PC-3 (cell line): ENCODE measurements around the gene CACNA1S. TPM values are rescaled to one million over a fixed set of nuclear protein-coding genes. Genes with fewer than 3 reads are reported as not detected.

Source experiments
- ATAC-seq: fragments of 200-7000 bp; cut with Tn5 transposase; 2 replicates; pipeline ENCODE4 v1.9.1; 2020; ENCODE audit warnings: mild to moderate bottlenecking, moderate library complexity
- BruUV-seq: library from RNA; stranded (reverse); fragments of 400-500 nt; replicated peaks from 2 replicates; lab custom pipeline; 2021; lab: Mats Ljungman, UMichigan
- CTCF ChIA-PET: fragments of 300-600 bp; sonication (Branson Sonifier 250); formaldehyde crosslinking; loops from one replicate; lab custom pipeline; 2022; ENCODE audit warnings: antibody characterized with exemption; lab: Charles Lee
- POLR2A ChIA-PET: fragments of 300-600 bp; sonication (Branson Sonifier 250); formaldehyde crosslinking; loops from one replicate; lab custom pipeline; 2022; ENCODE audit warnings: antibody characterized with exemption; ENCODE audit not compliant: unreplicated experiment; lab: Charles Lee
- DNase-seq: peaks from one replicate; pipeline ENCODE4 v3.0.0-alpha.2; 2015
- H2AFZ ChIP-seq: fragments of 300-600 bp; sonication (generic); 2 replicates; pipeline ENCODE4 v1.6.0; 2016; ENCODE audit warnings: antibody characterized with exemption, low read length
- H3F3A ChIP-seq: fragments of 300-600 bp; sonication (generic); one replicate; pipeline ENCODE4 v1.6.0; 2017; ENCODE audit warnings: antibody characterized with exemption, low read length, control low read depth, mild to moderate bottlenecking; ENCODE audit not compliant: unreplicated experiment
- H3K27ac ChIP-seq: fragments of 300-600 bp; sonication (generic); 2 replicates; pipeline ENCODE4 v1.5.1; 2016; ENCODE audit warnings: mild to moderate bottlenecking, low read length
- H3K27me3 ChIP-seq: fragments of 300-600 bp; sonication (generic); 2 replicates; pipeline ENCODE4 v1.6.1; 2016; ENCODE audit warnings: low read length, mixed read lengths
- H3K36me3 ChIP-seq: fragments of 300-600 bp; sonication (generic); 2 replicates; pipeline ENCODE4 v1.6.1; 2016; ENCODE audit warnings: low read depth, mixed run types, low read length, mixed read lengths
- H3K4me1 ChIP-seq: fragments of 300-600 bp; sonication (generic); 2 replicates; pipeline ENCODE4 v1.5.1; 2016; ENCODE audit warnings: low read length; ENCODE audit not compliant: insufficient read depth
- H3K4me2 ChIP-seq: fragments of 300-600 bp; sonication (generic); 2 replicates; pipeline ENCODE4 v1.6.0; 2016; ENCODE audit warnings: low read length
- H3K4me3 ChIP-seq: fragments of 300-600 bp; sonication (generic); 2 replicates; pipeline ENCODE4 v1.5.1; 2016; ENCODE audit warnings: mild to moderate bottlenecking, low read length, mixed read lengths
- H3K79me2 ChIP-seq: fragments of 300-600 bp; sonication (generic); 2 replicates; pipeline ENCODE4 v1.6.1; 2017; ENCODE audit warnings: low read length, mixed read lengths
- H3K9ac ChIP-seq: fragments of 300-600 bp; sonication (generic); 2 replicates; pipeline ENCODE4 v1.6.0; 2016; ENCODE audit warnings: mild to moderate bottlenecking, low read length
- H3K9me2 ChIP-seq: fragments of 300-600 bp; sonication (generic); replicated peaks from 2 replicates; pipeline ENCODE4 v1.6.1; 2016; ENCODE audit warnings: mixed run types, low read length, mixed read lengths
- H3K9me3 ChIP-seq: fragments of 300-600 bp; sonication (generic); 2 replicates; pipeline ENCODE4 v1.6.1; 2016; ENCODE audit warnings: low read length, mixed read lengths
- H4K20me1 ChIP-seq: fragments of 300-600 bp; sonication (generic); 2 replicates; pipeline ENCODE4 v1.6.1; 2016; ENCODE audit warnings: low read length, mixed read lengths
- EZH2 ChIP-seq: fragments of 300-600 bp; sonication (generic); IDR thresholded peaks from one replicate; pipeline ENCODE4 v1.6.1; 2017; ENCODE audit warnings: antibody characterized with exemption, mild to moderate bottlenecking, low read length; ENCODE audit not compliant: unreplicated experiment
- EZH2phosphoT487 ChIP-seq: fragments of 300-600 bp; sonication (generic); IDR thresholded peaks from 2 replicates; pipeline ENCODE4 v1.6.1; 2018; ENCODE audit warnings: mild to moderate bottlenecking, antibody characterized with exemption, low read length, borderline replicate concordance
- intact Hi-C: fragments of 100-400 bp; cut with micrococcal nuclease; formaldehyde crosslinking; loops from 2 replicates; pipeline ENCODE4 v1.9.0; 2023
- total RNA-seq: library from RNA; depleted of rRNA; stranded (reverse); fragments of >200 nt; gene quantifications from 2 replicates; pipeline ENCODE4 v1.2.3, GENCODE V29; 2014
- TF ChIP-seq, protein P1 (sequence below): fragments of 300-600 bp; sonication (generic); conservative IDR thresholded peaks from 2 replicates; pipeline ENCODE4 v1.5.1; 2017; ENCODE audit warnings: antibody characterized with exemption, low read depth, mild to moderate bottlenecking, low read length

CACNA1S gene
- total RNA-seq, 1 experiment from 2014 or later, result not detected

DNA sequence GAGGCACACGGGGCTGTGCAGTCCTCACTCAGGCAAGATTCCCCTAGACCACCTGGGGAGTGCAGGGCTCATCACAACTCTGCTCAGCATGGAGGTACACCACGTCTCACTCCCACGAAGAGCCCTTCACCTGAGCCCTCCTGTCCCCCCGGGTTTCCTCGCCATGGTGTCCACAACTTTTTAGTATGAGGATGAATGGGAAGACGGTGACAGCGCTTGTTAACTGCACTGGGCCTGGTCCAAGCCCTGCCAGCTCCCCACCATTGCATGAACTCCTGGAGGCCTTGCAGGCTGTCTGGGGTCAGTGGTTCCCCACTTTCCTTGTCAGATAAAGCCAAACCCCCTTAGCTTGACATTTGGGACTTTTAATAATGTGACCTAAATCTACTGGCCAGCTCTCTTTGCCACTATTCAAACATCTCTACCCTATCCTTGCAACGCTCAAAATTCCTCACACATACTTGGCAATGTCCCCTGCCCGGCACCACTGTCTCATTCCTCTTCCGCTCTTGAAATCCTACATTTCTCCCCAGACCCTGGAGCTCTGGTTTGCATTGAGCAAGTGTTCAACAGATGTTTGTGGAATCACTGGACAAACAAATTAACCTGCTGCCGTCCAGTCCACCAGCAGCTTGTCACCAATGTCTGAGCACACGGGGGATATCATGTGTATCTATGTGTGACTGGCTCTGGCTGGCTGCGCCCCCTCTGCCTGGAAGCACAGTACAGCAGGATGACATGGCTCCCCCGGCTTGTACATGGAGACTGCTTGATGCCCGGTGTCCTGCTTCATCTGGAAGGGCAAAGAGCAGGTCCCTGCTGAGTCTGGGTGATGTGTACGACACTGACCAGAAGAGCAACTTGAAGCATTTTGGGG lies 30.9 kb upstream of the CACNA1S start:
- BruUV-seq, result no TSS peak
- H3K9ac ChIP-seq, result no peak overlapping the region
- no peak overlapping the region for H3K4me2 ChIP-seq
- no peaks in the 10 kb centered on the region for H3K9me3 ChIP-seq
- ATAC-seq (no peak), DNase-seq (no peak)
- intact Hi-C loops, result no loop called here
- H3K9me2 ChIP-seq, result no peaks in the 10 kb centered on the region
- H3K27me3 ChIP-seq, result no peaks in the 10 kb centered on the region
- peaks cover 3% of the 10 kb centered on the region for H3K4me1 ChIP-seq
- TF ChIP-seq, protein P1, sequence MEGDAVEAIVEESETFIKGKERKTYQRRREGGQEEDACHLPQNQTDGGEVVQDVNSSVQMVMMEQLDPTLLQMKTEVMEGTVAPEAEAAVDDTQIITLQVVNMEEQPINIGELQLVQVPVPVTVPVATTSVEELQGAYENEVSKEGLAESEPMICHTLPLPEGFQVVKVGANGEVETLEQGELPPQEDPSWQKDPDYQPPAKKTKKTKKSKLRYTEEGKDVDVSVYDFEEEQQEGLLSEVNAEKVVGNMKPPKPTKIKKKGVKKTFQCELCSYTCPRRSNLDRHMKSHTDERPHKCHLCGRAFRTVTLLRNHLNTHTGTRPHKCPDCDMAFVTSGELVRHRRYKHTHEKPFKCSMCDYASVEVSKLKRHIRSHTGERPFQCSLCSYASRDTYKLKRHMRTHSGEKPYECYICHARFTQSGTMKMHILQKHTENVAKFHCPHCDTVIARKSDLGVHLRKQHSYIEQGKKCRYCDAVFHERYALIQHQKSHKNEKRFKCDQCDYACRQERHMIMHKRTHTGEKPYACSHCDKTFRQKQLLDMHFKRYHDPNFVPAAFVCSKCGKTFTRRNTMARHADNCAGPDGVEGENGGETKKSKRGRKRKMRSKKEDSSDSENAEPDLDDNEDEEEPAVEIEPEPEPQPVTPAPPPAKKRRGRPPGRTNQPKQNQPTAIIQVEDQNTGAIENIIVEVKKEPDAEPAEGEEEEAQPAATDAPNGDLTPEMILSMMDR, result no peak
- no peak for TF ChIP-seq EZH2
- TF ChIP-seq EZH2phosphoT487, result no peak
- H3K79me2 ChIP-seq, result no peaks in the 10 kb centered on the region
- no peak overlapping the region for H3K4me3 ChIP-seq
- peaks cover under 1% of the 10 kb centered on the region; the same call in 1 of the 2 replicates for H4K20me1 ChIP-seq
- no peaks in the 10 kb centered on the region for H3F3A ChIP-seq
- H3K27ac ChIP-seq, result no peak overlapping the region
- H2AFZ ChIP-seq, result no peak overlapping the region
- peaks cover 91% of the 10 kb centered on the region for H3K36me3 ChIP-seq
- CTCF ChIA-PET, result no interaction called here
- POLR2A ChIA-PET, result no interaction called here

DNA sequence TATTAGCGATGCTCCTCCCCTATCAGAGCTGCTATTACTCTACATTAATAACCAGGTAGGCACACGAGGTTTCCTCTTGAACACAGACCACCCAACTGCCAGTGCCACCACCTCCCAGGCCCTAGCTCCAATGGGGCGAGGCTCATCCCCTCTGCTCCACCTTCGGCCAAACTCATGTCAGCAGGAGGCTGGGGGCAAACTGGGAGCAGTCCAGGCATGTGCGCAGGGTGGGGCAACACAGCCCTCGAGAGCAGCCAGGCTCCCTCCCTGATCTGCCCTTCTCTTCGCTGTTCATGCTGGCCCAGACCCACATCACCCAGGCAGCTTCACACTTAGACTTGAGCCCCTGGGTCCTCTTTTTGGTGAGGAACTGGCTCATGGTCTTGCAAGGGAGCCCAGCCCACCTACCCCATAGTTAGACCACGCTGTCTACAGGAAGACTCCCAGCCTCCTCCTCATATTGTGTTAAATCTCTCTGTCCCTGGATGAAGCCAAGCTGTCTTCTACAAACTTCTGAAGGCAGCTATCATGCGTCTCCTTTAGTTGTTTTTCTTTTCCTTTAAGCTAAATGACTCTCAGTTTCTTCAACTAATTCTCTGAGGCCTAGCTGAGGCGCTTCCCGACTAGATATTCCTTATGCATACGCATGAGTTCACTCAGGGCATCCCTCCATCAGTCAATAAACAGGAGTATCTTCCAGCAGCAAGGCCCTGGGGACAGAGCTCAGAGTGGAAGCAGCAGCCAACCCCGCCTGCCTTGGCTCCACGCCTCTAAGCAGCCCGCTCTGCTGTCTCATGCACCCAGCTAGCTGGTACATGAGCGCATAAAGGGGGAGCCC lies 30.0 kb upstream of the CACNA1S start:
- no peak overlapping the region for H3K4me3 ChIP-seq
- H3K9ac ChIP-seq, result no peak overlapping the region
- H3K27ac ChIP-seq, result no peak overlapping the region
- no peak for TF ChIP-seq EZH2
- TF ChIP-seq EZH2phosphoT487, result no peak
- TF ChIP-seq, protein P1, result no peak
- intact Hi-C loops, result no loop called here
- H3K9me2 ChIP-seq, result no peaks in the 10 kb centered on the region
- H2AFZ ChIP-seq, result no peak overlapping the region
- no peaks in the 10 kb centered on the region for H3K27me3 ChIP-seq
- peaks cover 11% of the 10 kb centered on the region for H3K4me1 ChIP-seq
- DNase-seq (no peak), ATAC-seq (no peak)
- no TSS peak for BruUV-seq
- CTCF ChIA-PET, result no interaction called here
- no peaks in the 10 kb centered on the region for H3K9me3 ChIP-seq
- peaks cover 4% of the 10 kb centered on the region for H4K20me1 ChIP-seq
- H3K79me2 ChIP-seq, result no peaks in the 10 kb centered on the region
- H3K4me2 ChIP-seq, result no peak overlapping the region
- H3K36me3 ChIP-seq, result peaks cover 82% of the 10 kb centered on the region
- H3F3A ChIP-seq, result peaks cover 4% of the 10 kb centered on the region
- POLR2A ChIA-PET, result no interaction called here
